Measurements from ENCODE around the gene TERT. TPM values are rescaled to one million over a fixed set of nuclear protein-coding genes. Genes with fewer than 3 reads are reported as not detected.

Gene TERT
- total RNA-seq, 2 experiments from 2014 or later: 156 to 198 TPM

- Histone ChIP-seq H3K4me3 (ENCODE audit: low read depth, low read length, poor library complexity, severe bottlenecking) (no peak overlapping the region), H3K4me1 (ENCODE audit: insufficient read depth, low read length, poor library complexity, severe bottlenecking) (peaks cover 71% of the 10 kb centered on the region), H4K20me1 (ENCODE audit: insufficient read depth, low read length) (no peaks in the 10 kb centered on the region), H3K27ac (ENCODE audit: low read depth, low read length, poor library complexity, severe bottlenecking) (peak overlapping the region; percentile 20), H3K9me3 (ENCODE audit: low read length) (peaks cover 18% of the 10 kb centered on the region; the same call in 1 of the 2 replicates), H3K4me2 (ENCODE audit: low read length) (no peak overlapping the region), H2AFZ (ENCODE audit: low read length) (no peak overlapping the region), H3K9me2 (ENCODE audit: insufficient read depth, low read length) (no peaks in the 10 kb centered on the region), H3K36me3 (ENCODE audit: insufficient read depth, low read length) (peaks cover 27% of the 10 kb centered on the region), H3K79me2 (ENCODE audit: insufficient read depth, low read depth, low read length) (peaks cover 28% of the 10 kb centered on the region)
- DNase-seq (ENCODE audit: low spot score): no peak
- BruUV-seq (replicated peaks): no TSS peak
- POLR2A ChIA-PET: interaction anchor here (2.1 kb wide), 1 partner anchor 11 kb away, joined by 6 read pairs; no protein-coding TSS in a partner anchor
- intact Hi-C loops (cut with micrococcal nuclease; ENCODE audit: unreplicated experiment): no loop called here
- no peak for TF ChIP-seq EZH2phosphoT487 (IDR thresholded peaks at IDR 0.05; ENCODE audit: borderline replicate concordance, low read depth, low read length)
- TF ChIP-seq CTCF (conservative IDR thresholded peaks at IDR 0.05; ENCODE audit: low read length): no peak
- CTCF ChIA-PET (ENCODE audit: unreplicated experiment): interaction anchor here (1.2 kb wide), 1 partner anchor 14 kb away, joined by 5 read pairs; no protein-coding TSS in a partner anchor
These were observed 4.0 kb upstream of the TERT start for GRCh38 chr5:1298723-1299510.

DNA sequence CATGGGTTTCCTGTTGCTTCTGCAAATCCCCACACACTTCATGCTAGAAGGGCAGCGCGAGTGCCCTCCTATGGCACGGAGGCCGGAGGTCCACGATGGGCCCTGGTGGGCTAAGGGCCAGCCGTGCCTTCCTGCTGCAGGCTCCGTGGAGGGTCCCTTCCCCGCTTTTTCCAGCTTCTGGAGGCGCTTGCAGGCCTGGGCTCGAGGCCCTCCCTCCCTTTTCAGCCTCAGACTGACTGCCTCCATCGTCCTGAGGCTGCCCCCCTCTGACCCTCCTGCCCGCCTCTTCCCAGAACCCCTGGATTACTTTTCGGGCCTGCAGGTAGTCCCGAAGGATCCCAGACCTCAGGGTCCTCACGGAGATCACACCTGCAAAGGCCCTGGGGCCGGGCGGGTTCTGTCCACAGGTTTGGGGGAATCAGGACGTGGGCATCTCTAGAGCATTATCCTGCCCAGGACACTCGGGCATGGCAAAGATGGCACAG lies 3.2 kb upstream of the TERT start:
- BruUV-seq (replicated peaks): no TSS peak
- peaks cover 30% of the 10 kb centered on the region for H3K36me3 ChIP-seq (ENCODE audit: insufficient read depth, low read length)
- DNase-seq (ENCODE audit: low spot score): no peak
- no peaks in the 10 kb centered on the region for H4K20me1 ChIP-seq (ENCODE audit: insufficient read depth, low read length)
- peaks cover 76% of the 10 kb centered on the region for H3K4me1 ChIP-seq (ENCODE audit: insufficient read depth, low read length, poor library complexity, severe bottlenecking)
- ChIA-PET CTCF (ENCODE audit: unreplicated experiment) (interaction anchor here (1.2 kb wide), 1 partner anchor 15 kb away, joined by 5 read pairs; no protein-coding TSS in a partner anchor), POLR2A (interaction anchor here (2.1 to 7.0 kb wide), 2 partner anchors 12 to 16 kb away, joined by 6 to 60 read pairs; no protein-coding TSS in a partner anchor)
- H3K27ac ChIP-seq (ENCODE audit: low read depth, low read length, poor library complexity, severe bottlenecking): peak overlapping the region; percentile 87
- TF ChIP-seq CTCF (conservative IDR thresholded peaks at IDR 0.05; ENCODE audit: low read length) (no peak), EZH2phosphoT487 (IDR thresholded peaks at IDR 0.05; ENCODE audit: borderline replicate concordance, low read depth, low read length) (no peak)
- intact Hi-C loops (cut with micrococcal nuclease; ENCODE audit: unreplicated experiment): no loop called here
- H2AFZ ChIP-seq (ENCODE audit: low read length): no peak overlapping the region
- no peak overlapping the region for H3K4me3 ChIP-seq (ENCODE audit: low read depth, low read length, poor library complexity, severe bottlenecking)
- H3K79me2 ChIP-seq (ENCODE audit: insufficient read depth, low read depth, low read length): peaks cover 36% of the 10 kb centered on the region
- H3K9me3 ChIP-seq (ENCODE audit: low read length): peaks cover 10% of the 10 kb centered on the region; the same call in 1 of the 2 replicates
- H3K4me2 ChIP-seq (ENCODE audit: low read length): no peak overlapping the region
- H3K9me2 ChIP-seq (ENCODE audit: insufficient read depth, low read length): no peaks in the 10 kb centered on the region
